MCF 10A (cell line): Measurements from ENCODE around the gene SFI1. TPM values are rescaled to one million over a fixed set of nuclear protein-coding genes. Genes with fewer than 3 reads are reported as not detected.

ENCODE experiments used
- BruUV-seq: library from RNA; stranded (reverse); fragments of 400-500 nt; replicated peaks from 2 replicates; lab custom pipeline; 2021; lab: Mats Ljungman, UMichigan
- CTCF ChIA-PET: fragments of 300-600 bp; sonication (Branson Sonifier 250); formaldehyde crosslinking; extraction: SDS; loops from one replicate; lab custom pipeline; 2021; ENCODE audit warnings: antibody characterized with exemption, inconsistent platforms; lab: Yijun Ruan, JAX
- POLR2A ChIA-PET: fragments of 300-600, 350-650 bp; sonication (Branson Sonifier 250); formaldehyde crosslinking; extraction: SDS; loops from one replicate; lab custom pipeline; 2020; ENCODE audit warnings: antibody characterized with exemption, inconsistent platforms; lab: Yijun Ruan, JAX
- DNase-seq: peaks from one replicate; pipeline ENCODE4 v3.0.0-alpha.2; 2018; ENCODE audit not compliant: unreplicated experiment
- H3K27ac Mint-ChIP-seq: one replicate; pipeline ENCODE4 v1.8.0; 2022; ENCODE audit warnings: mild to moderate bottlenecking, low read depth, mixed read lengths; ENCODE audit not compliant: unreplicated experiment
- H3K27me3 Mint-ChIP-seq: one replicate; pipeline ENCODE4 v1.8.0; 2022; ENCODE audit warnings: mixed read lengths; ENCODE audit not compliant: insufficient read depth, unreplicated experiment
- H3K36me3 Mint-ChIP-seq: one replicate; pipeline ENCODE4 v1.8.0; 2022; ENCODE audit warnings: mild to moderate bottlenecking, moderate library complexity, mixed read lengths; ENCODE audit not compliant: insufficient read depth, unreplicated experiment
- H3K4me1 Mint-ChIP-seq: one replicate; pipeline ENCODE4 v1.8.0; 2022; ENCODE audit warnings: mixed read lengths; ENCODE audit not compliant: insufficient read depth, unreplicated experiment
- H3K4me3 Mint-ChIP-seq: one replicate; pipeline ENCODE4 v1.8.0; 2022; ENCODE audit warnings: mild to moderate bottlenecking, moderate library complexity, mixed read lengths; ENCODE audit not compliant: unreplicated experiment
- H3K9me3 Mint-ChIP-seq: one replicate; pipeline ENCODE4 v1.8.0; 2022; ENCODE audit warnings: mixed read lengths; ENCODE audit not compliant: unreplicated experiment
- CTCF ChIP-seq: fragments of 200-600 bp; IDR thresholded peaks from one replicate; pipeline ENCODE4 v1.8.0; 2022; ENCODE audit warnings: antibody characterized with exemption, mild to moderate bottlenecking; ENCODE audit not compliant: unreplicated experiment
- intact Hi-C: fragments of 100-400 bp; cut with micrococcal nuclease; formaldehyde crosslinking; loops from 2 replicates; pipeline ENCODE4 v1.14.1; 2022
- total RNA-seq: library from RNA; stranded (reverse); gene quantifications from 2 replicates; pipeline ENCODE4 v1.2.3, GENCODE V29; 2022

Gene SFI1
- total RNA-seq, 1 experiment from 2014 or later, result 36.2 TPM

GRCh38 chr22:31620756-31621480, 124.6 kb downstream of the SFI1 start:
- POLR2A ChIA-PET, result no interaction called here
- Mint-ChIP-seq H3K4me3 (no peak overlapping the region), H3K36me3 (peaks cover 65% of the 10 kb centered on the region), H3K27ac (no peak overlapping the region), H3K4me1 (no peaks in the 10 kb centered on the region), H3K9me3 (no peaks in the 10 kb centered on the region), H3K27me3 (no peaks in the 10 kb centered on the region)
- TF ChIP-seq CTCF, result no peak
- no peak for DNase-seq
- CTCF ChIA-PET, result interaction anchor here (0.7 to 1.8 kb wide), 4 partner anchors 11 to 56 kb away, joined by 3 to 5 read pairs (median 4); no protein-coding TSS in a partner anchor
- no TSS peak for BruUV-seq
- intact Hi-C loops, result no loop called here

GRCh38 chr22:31621507-31622124, 125.3 kb downstream of the SFI1 start:
- H3K9me3 Mint-ChIP-seq, result no peaks in the 10 kb centered on the region
- no peaks in the 10 kb centered on the region for H3K27me3 Mint-ChIP-seq
- H3K27ac Mint-ChIP-seq, result no peak overlapping the region
- peaks cover 66% of the 10 kb centered on the region for H3K36me3 Mint-ChIP-seq
- no peaks in the 10 kb centered on the region for H3K4me1 Mint-ChIP-seq
- POLR2A ChIA-PET, result no interaction called here
- H3K4me3 Mint-ChIP-seq, result no peak overlapping the region
- no peak for DNase-seq
- no peak for TF ChIP-seq CTCF
- CTCF ChIA-PET, result no interaction called here
- intact Hi-C loops, result no loop called here
- BruUV-seq, result no TSS peak

- Mint-ChIP-seq H3K4me1 (no peaks in the 10 kb centered on the region), H3K27ac (no peak overlapping the region), H3K27me3 (no peaks in the 10 kb centered on the region), H3K4me3 (no peak overlapping the region), H3K36me3 (peaks cover 69% of the 10 kb centered on the region), H3K9me3 (no peaks in the 10 kb centered on the region)
- no TSS peak for BruUV-seq
- ChIA-PET CTCF (interaction anchor here (0.5 to 1.3 kb wide), 3 partner anchors 10 to 61 kb away, joined by 3 to 5 read pairs (median 3); no protein-coding TSS in a partner anchor), POLR2A (no interaction called here)
- no peak for TF ChIP-seq CTCF
- intact Hi-C loops, result no loop called here
- no peak for DNase-seq
Measured at GRCh38 chr22:31622980-31623379, 126.6 kb downstream of the SFI1 start.

GRCh38 chr22:31623592-31624304, 127.4 kb downstream of the SFI1 start:
- no peak for TF ChIP-seq CTCF
- H3K4me1 Mint-ChIP-seq, result peaks cover 4% of the 10 kb centered on the region
- no peak overlapping the region for H3K27ac Mint-ChIP-seq
- ChIA-PET CTCF (interaction anchor here (0.5 to 1.3 kb wide), 4 partner anchors 10 to 62 kb away, joined by 3 to 5 read pairs (median 4); no protein-coding TSS in a partner anchor), POLR2A (interaction anchor here (0.5 to 0.8 kb wide), 2 partner anchors 23 to 38 kb away, joined by 3 read pairs; partner anchors contain the start of gene PISD)
- intact Hi-C loops, result no loop called here
- DNase-seq, result no peak
- H3K36me3 Mint-ChIP-seq, result peaks cover 69% of the 10 kb centered on the region
- no peaks in the 10 kb centered on the region for H3K9me3 Mint-ChIP-seq
- no peaks in the 10 kb centered on the region for H3K27me3 Mint-ChIP-seq
- BruUV-seq, result no TSS peak
- no peak overlapping the region for H3K4me3 Mint-ChIP-seq
